Spleen (tissue), 11 donors: ENCODE results near the gene SLC33A1. TPM values are rescaled to one million over a fixed set of nuclear protein-coding genes. Genes with fewer than 3 reads are reported as not detected.
"Not testable (repeated sequence)": the region's sequence is repeated elsewhere in the genome, so short reads cannot be mapped to it uniquely, and the experiment has no call there.

Experiments
- DNase-seq: peaks from one replicate; pipeline ENCODE4 v3.0.0-alpha.2; 2020
- H3K27ac ChIP-seq, 8 donors: fragments of 200-600 bp; sonication (generic) in 7 of 8; 1 replicate in 4 of 8; 2 replicates in 4 of 8; pipeline versions ENCODE4 v1.5.0 to v1.8.0; 2016 to 2021; ENCODE audit warnings: inconsistent platforms in 4 of 8, mild to moderate bottlenecking in 4 of 8, moderate library complexity in 1 of 8
- H3K27me3 ChIP-seq, 7 donors: fragments of 200-600 bp; sonication (generic) in 6 of 7; replicated peaks in 1 of 7; 1 replicate in 4 of 7; 2 replicates in 3 of 7; pipeline versions ENCODE4 v1.5.0 to v1.8.0; 2016 to 2021; ENCODE audit warnings: inconsistent platforms in 3 of 7, mild to moderate bottlenecking in 1 of 7
- H3K36me3 ChIP-seq, 6 donors: fragments of 200-600 bp; sonication (generic) in 5 of 6; 1 replicate in 4 of 6; 2 replicates in 2 of 6; pipeline versions ENCODE4 v1.5.0 to v1.8.0; 2016 to 2021; ENCODE audit warnings: inconsistent platforms in 2 of 6
- H3K4me1 ChIP-seq, 6 donors: fragments of 200-600 bp; sonication (generic) in 5 of 6; 1 replicate in 3 of 6; 2 replicates in 3 of 6; pipeline versions ENCODE4 v1.5.0 to v1.8.0; 2016 to 2021; ENCODE audit warnings: inconsistent platforms in 3 of 6
- H3K4me3 ChIP-seq, 8 donors: fragments of 200-600 bp; sonication (generic) in 7 of 8; 1 replicate in 4 of 8; 2 replicates in 4 of 8; pipeline versions ENCODE4 v1.5.0 to v1.8.0; 2016 to 2021; ENCODE audit warnings: inconsistent platforms in 4 of 8, mild to moderate bottlenecking in 4 of 8, moderate library complexity in 2 of 8
- H3K9me3 ChIP-seq, 8 donors: fragments of 200-600 bp; sonication (generic) in 7 of 8; 1 replicate in 4 of 8; 2 replicates in 4 of 8; pipeline versions ENCODE4 v1.5.0 to v1.8.0; 2016 to 2021; ENCODE audit warnings: inconsistent platforms in 4 of 8
- POLR2A ChIP-seq, 3 donors: fragments of 450-650 bp; IDR thresholded peaks; one replicate each; pipeline ENCODE4 v1.5.1; 2017; ENCODE audit warnings: antibody characterized with exemption in 3 of 3, mild to moderate bottlenecking in 1 of 3
- POLR2AphosphoS5 ChIP-seq, 3 donors: sonication (generic); formaldehyde crosslinking; IDR thresholded peaks; one replicate each; pipeline ENCODE4 v1.5.1; 2017; ENCODE audit warnings: antibody characterized with exemption in 3 of 3
- WGBS, 5 donors: extraction: QIAGEN DNeasy Blood & Tissue Kit in 3 of 5; methylation state at CpG; one replicate each; pipeline versions ENCODE4 v1.1.5 to v1.1.7; 2013 to 2018; 5-methylcytosine and 5-hydroxymethylcytosine counted together
- intact Hi-C: fragments of 100-400 bp; cut with DNase I; formaldehyde crosslinking; loops from one replicate; pipeline ENCODE4 v1.15.0; 2023; ENCODE audit warnings: low total_unique reads
- polyA plus RNA-seq, 3 donors: library from polyadenylated mRNA; stranded (reverse); fragments of 200-250 nt; gene quantifications; one replicate each; pipeline ENCODE4 v1.2.1, GENCODE V29; 2013
- total RNA-seq, 7 donors: library from RNA; depleted of rRNA in 3 of 7; stranded (reverse); fragments of >200 nt in 3 of 7; fragmentation: NEBNext Ultra II Directional in 4 of 7; extraction: Animal tissue kit (Norgen Biotek cat#: 25700) in 4 of 7; gene quantifications; one replicate each; pipeline versions ENCODE4 v1.1.0 to v1.2.1, GENCODE V29; 2016 to 2021
- TF ChIP-seq, protein P1 (sequence below), 11 experiments: fragments of 200-600 bp in 7 of 11; fragments of 450-650 bp in 4 of 11; sonication (generic) in 4 of 11; IDR thresholded peaks in 8 of 11; conservative IDR thresholded peaks in 3 of 11; 1 replicate in 7 of 11; 2 replicates in 4 of 11; pipeline versions ENCODE4 v1.4.0 to v1.8.0; 2016 to 2021; ENCODE audit warnings: antibody characterized with exemption in 11 of 11, inconsistent platforms in 4 of 11, mild to moderate bottlenecking in 1 of 11
- donor health status: healthy with polysubstance abuse.
- donor health status: DM: no; HTN: no; CAD: no; lungs with moderate emphysema.
- donor health status: DM: no; HTN: no; CAD: no.
- donor health status: Bipolar disorder and iron deficiency.
- donor health status: healthy.
- donor health status: DM: no; HTN: no; CAD: no.
- donor health status: DM: yes; HTN: yes; CAD: no.

The SLC33A1 gene
- total and polyA plus RNA-seq, 10 donors = 5.0 to 37.4 (median 25.5) TPM

- H3K36me3 ChIP-seq = no peaks in the 10 kb centered on the region
- peak within 1 kb of the TSS; percentile 76 to 100 (median 98) for H3K4me3 ChIP-seq
- intact Hi-C loops = loop anchor here (10.0 kb wide), 1 partner anchor 66 kb away; the partner anchor contains the start of gene C3orf33
- peak in 1 of 3 donors; percentile 34 for TF ChIP-seq POLR2A (IDR thresholded peaks at IDR 0.05)
- TF ChIP-seq POLR2AphosphoS5 (IDR thresholded peaks at IDR 0.05) = peak; percentile 72 to 92 (median 86)
- TF ChIP-seq, protein P1, sequence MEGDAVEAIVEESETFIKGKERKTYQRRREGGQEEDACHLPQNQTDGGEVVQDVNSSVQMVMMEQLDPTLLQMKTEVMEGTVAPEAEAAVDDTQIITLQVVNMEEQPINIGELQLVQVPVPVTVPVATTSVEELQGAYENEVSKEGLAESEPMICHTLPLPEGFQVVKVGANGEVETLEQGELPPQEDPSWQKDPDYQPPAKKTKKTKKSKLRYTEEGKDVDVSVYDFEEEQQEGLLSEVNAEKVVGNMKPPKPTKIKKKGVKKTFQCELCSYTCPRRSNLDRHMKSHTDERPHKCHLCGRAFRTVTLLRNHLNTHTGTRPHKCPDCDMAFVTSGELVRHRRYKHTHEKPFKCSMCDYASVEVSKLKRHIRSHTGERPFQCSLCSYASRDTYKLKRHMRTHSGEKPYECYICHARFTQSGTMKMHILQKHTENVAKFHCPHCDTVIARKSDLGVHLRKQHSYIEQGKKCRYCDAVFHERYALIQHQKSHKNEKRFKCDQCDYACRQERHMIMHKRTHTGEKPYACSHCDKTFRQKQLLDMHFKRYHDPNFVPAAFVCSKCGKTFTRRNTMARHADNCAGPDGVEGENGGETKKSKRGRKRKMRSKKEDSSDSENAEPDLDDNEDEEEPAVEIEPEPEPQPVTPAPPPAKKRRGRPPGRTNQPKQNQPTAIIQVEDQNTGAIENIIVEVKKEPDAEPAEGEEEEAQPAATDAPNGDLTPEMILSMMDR (IDR thresholded peaks at IDR 0.05 in 8 of 11, conservative IDR thresholded peaks at IDR 0.05 in 3 of 11) = peak; percentile 40 to 85 (median 73)
- no peaks in the 10 kb centered on the region for H3K9me3 ChIP-seq
- DNase-seq = peak; percentile 100
- no peaks in the 10 kb centered on the region for H3K27me3 ChIP-seq
- H3K4me1 ChIP-seq = peaks cover 14 to 49% (median 30%) of the 10 kb centered on the region in 6 donors
- H3K27ac ChIP-seq = peak within 1 kb of the TSS; percentile 87 to 97 (median 94)
- WGBS, 5 donors = 0 to 1% (median 0%) methylated on average over 23 to 83 of the region's 83 CpGs
Measured at GRCh38 chr3:155870133-155870944, 16.1 kb upstream of the SLC33A1 start, which contains the start of gene GMPS. GMPS (plus strand) TSS chr3:155870650; CDS start chr3:155870871, 221 bp downstream.

- Histone ChIP-seq H3K27ac (peak overlapping the region; percentile 82 to 97 (median 94)), H3K27me3 (no peaks in the 10 kb centered on the region), H3K4me1 (peaks cover 14 to 43% (median 28%) of the 10 kb centered on the region in 6 donors), H3K9me3 (no peaks in the 10 kb centered on the region), H3K4me3 (peak overlapping the region; percentile 40 to 100 (median 98)), H3K36me3 (no peaks in the 10 kb centered on the region)
- TF ChIP-seq, protein P1 (IDR thresholded peaks at IDR 0.05 in 8 of 11, conservative IDR thresholded peaks at IDR 0.05 in 3 of 11) = peak in 2 of 11 experiments; percentile 11
- no peak for TF ChIP-seq POLR2A (IDR thresholded peaks at IDR 0.05)
- no peak for TF ChIP-seq POLR2AphosphoS5 (IDR thresholded peaks at IDR 0.05)
- 40 to 57% (median 46%) methylated on average over 3 of the region's 3 CpGs for WGBS, 5 donors
- DNase-seq = no peak
- intact Hi-C loops = loop anchor here (10.0 kb wide), 1 partner anchor 65 kb away; the partner anchor contains the start of gene C3orf33
Measured at GRCh38 chr3:155869691-155870090, 15.5 kb upstream of the SLC33A1 start.

GRCh38 chr3:155863072-155863784, 9.0 kb upstream of the SLC33A1 start:
- DNase-seq = no peak
- WGBS, 5 donors = 87 to 91% (median 89%) methylated on average over 12 of the region's 12 CpGs
- intact Hi-C loops = no loop called here
- Histone ChIP-seq H3K4me1 (peaks cover 0 to 7% (median 0%) of the 10 kb centered on the region in 6 donors), H3K9me3 (no peaks in the 10 kb centered on the region), H3K36me3 (no peaks in the 10 kb centered on the region), H3K27me3 (no peaks in the 10 kb centered on the region), H3K27ac (no peak overlapping the region), H3K4me3 (no peak overlapping the region)
- TF ChIP-seq, protein P1 (IDR thresholded peaks at IDR 0.05 in 8 of 11, conservative IDR thresholded peaks at IDR 0.05 in 3 of 11) = no peak
- TF ChIP-seq POLR2AphosphoS5 (IDR thresholded peaks at IDR 0.05) = no peak
- no peak for TF ChIP-seq POLR2A (IDR thresholded peaks at IDR 0.05)

- H3K27me3 ChIP-seq, DNase-seq, H3K4me1 ChIP-seq, H3K36me3 ChIP-seq, H3K4me3 ChIP-seq, H3K9me3 ChIP-seq, intact Hi-C loops: not testable (repeated sequence)
- peak overlapping the region in 1 of 8 donors; percentile 11 for H3K27ac ChIP-seq
- 77 to 86% (median 82%) methylated on average over 12 of the region's 12 CpGs for WGBS, 5 donors
Measured at GRCh38 chr3:155862290-155862982, 8.2 kb upstream of the SLC33A1 start.
